HepG2 (cell line): ENCODE measurements around the gene DIAPH3. TPM values are rescaled to one million over a fixed set of nuclear protein-coding genes. Genes with fewer than 3 reads are reported as not detected.
A peak's percentile ranks its signal among the peaks of the same experiment; 100 is the strongest.

Experiments used
- ADNP ChIP-seq: sonication (generic); formaldehyde crosslinking; IDR thresholded peaks from 2 replicates; pipeline ENCODE4 v1.4.0; 2020; ENCODE audit warnings: missing genetic modification reagents
- ARNT2 ChIP-seq: sonication (generic); formaldehyde crosslinking; IDR thresholded peaks from 2 replicates; pipeline ENCODE4 v1.8.0; 2022; ENCODE audit warnings: mild to moderate bottlenecking, low read depth, missing genetic modification reagents, moderate library complexity
- ATF4 ChIP-seq, 2 experiments: fragments of 450-650 bp in 1 of 2; sonication (generic) in 1 of 2; formaldehyde crosslinking; IDR thresholded peaks; 2 replicates each; pipeline versions ENCODE4 v1.5.0 to v1.8.0; 2020 to 2022; ENCODE audit warnings: mild to moderate bottlenecking in 1 of 2, missing genetic modification reagents in 1 of 2
- ATF7-NPFF ChIP-seq: sonication (generic); formaldehyde crosslinking; IDR thresholded peaks from 2 replicates; pipeline ENCODE4 v1.8.1; 2023; ENCODE audit warnings: mild to moderate bottlenecking, low read depth, missing genetic modification reagents, moderate library complexity
- CAMTA2 ChIP-seq: sonication (generic); formaldehyde crosslinking; IDR thresholded peaks from 2 replicates; pipeline ENCODE4 v1.4.0; 2020; ENCODE audit warnings: mild to moderate bottlenecking, missing genetic modification reagents, borderline replicate concordance
- FOXA3 ChIP-seq: IDR thresholded peaks from 2 replicates; pipeline ENCODE4 v1.6.1; 2016; ENCODE audit warnings: missing genetic modification reagents, missing compliant biosample characterization
- GFI1 ChIP-seq: sonication (generic); formaldehyde crosslinking; IDR thresholded peaks from 2 replicates; pipeline ENCODE4 v1.5.0; 2020; ENCODE audit warnings: missing genetic modification reagents, mild to moderate bottlenecking, borderline replicate concordance
- HNRNPL ChIP-seq: fragments of 200-400 bp; formaldehyde crosslinking; IDR thresholded peaks from 2 replicates; pipeline ENCODE4 v1.6.1; 2017; ENCODE audit warnings: mild to moderate bottlenecking, low read depth, low read length
- HOMEZ ChIP-seq: IDR thresholded peaks from 2 replicates; pipeline ENCODE4 v1.6.1; 2016; ENCODE audit warnings: low read depth
- IRF2 ChIP-seq: IDR thresholded peaks from 2 replicates; pipeline ENCODE4 v1.6.1; 2018; ENCODE audit warnings: missing genetic modification reagents, missing compliant biosample characterization
- LCORL ChIP-seq, 2 experiments: fragments of 450-650 bp in 1 of 2; sonication (generic) in 1 of 2; formaldehyde crosslinking in 1 of 2; IDR thresholded peaks; 2 replicates each; pipeline versions ENCODE4 v1.5.0 to v1.6.1; 2017 to 2020; ENCODE audit warnings: antibody characterized with exemption in 1 of 2, missing genetic modification reagents in 1 of 2
- MBNL3 ChIP-seq: fragments of 250-450 bp; sonication (Bioruptor Pico); conservative IDR thresholded peaks from 2 replicates; pipeline ENCODE4 v1.8.0; 2022; ENCODE audit warnings: mild to moderate bottlenecking, inconsistent platforms
- MIER3 ChIP-seq: IDR thresholded peaks from 2 replicates; pipeline ENCODE4 v1.6.1; 2016; ENCODE audit warnings: missing compliant biosample characterization, borderline replicate concordance
- MTF2 ChIP-seq: sonication (generic); formaldehyde crosslinking; IDR thresholded peaks from 2 replicates; pipeline ENCODE4 v1.5.0; 2020; ENCODE audit warnings: missing genetic modification reagents, borderline replicate concordance
- NCOR1 ChIP-seq: fragments of 200-600 bp; sonication (generic); IDR thresholded peaks from 2 replicates; pipeline ENCODE4 v1.7.0; 2017; ENCODE audit warnings: antibody characterized with exemption, low read length, borderline replicate concordance
- PRMT3 ChIP-seq: sonication (generic); formaldehyde crosslinking; IDR thresholded peaks from 2 replicates; pipeline ENCODE4 v1.8.1; 2022; ENCODE audit warnings: low read depth, mild to moderate bottlenecking, moderate library complexity, missing genetic modification reagents, borderline replicate concordance
- TARDBP ChIP-seq: sonication (generic); formaldehyde crosslinking; IDR thresholded peaks from 2 replicates; pipeline ENCODE4 v1.8.0; 2022; ENCODE audit warnings: mild to moderate bottlenecking, missing genetic modification reagents
- ZKSCAN8 ChIP-seq: IDR thresholded peaks from 2 replicates; pipeline ENCODE4 v1.6.1; 2016; ENCODE audit warnings: borderline replicate concordance, missing genetic modification reagents, missing compliant biosample characterization
- ZNF337 ChIP-seq: sonication (generic); formaldehyde crosslinking; IDR thresholded peaks from 2 replicates; pipeline ENCODE4 v1.5.1; 2020; ENCODE audit warnings: missing genetic modification reagents, low read depth, mild to moderate bottlenecking, borderline replicate concordance
- ZNF557 ChIP-seq: sonication (generic); formaldehyde crosslinking; IDR thresholded peaks from 2 replicates; pipeline ENCODE4 v1.4.0; 2020; ENCODE audit warnings: missing genetic modification reagents
- ZNF660 ChIP-seq: sonication (generic); formaldehyde crosslinking; IDR thresholded peaks from 2 replicates; pipeline ENCODE4 v1.5.1; 2020; ENCODE audit warnings: mild to moderate bottlenecking, low read depth, missing genetic modification reagents, borderline replicate concordance
- ZNF703 ChIP-seq: sonication (generic); formaldehyde crosslinking; IDR thresholded peaks from 2 replicates; pipeline ENCODE4 v1.5.1; 2020; ENCODE audit warnings: missing genetic modification reagents, mild to moderate bottlenecking, moderate library complexity, borderline replicate concordance
- ZNF709 ChIP-seq: sonication (generic); formaldehyde crosslinking; IDR thresholded peaks from 2 replicates; pipeline ENCODE4 v1.5.0; 2020; ENCODE audit warnings: mild to moderate bottlenecking, missing genetic modification reagents
- ZNF747 ChIP-seq: sonication (generic); formaldehyde crosslinking; IDR thresholded peaks from 2 replicates; pipeline ENCODE4 v1.8.1; 2023; ENCODE audit warnings: missing genetic modification reagents, mild to moderate bottlenecking, borderline replicate concordance
- ZNF749 ChIP-seq: sonication (generic); formaldehyde crosslinking; IDR thresholded peaks from 2 replicates; pipeline ENCODE4 v1.8.0; 2022; ENCODE audit warnings: mild to moderate bottlenecking, missing genetic modification reagents, moderate library complexity, borderline replicate concordance
- ZNF75D ChIP-seq: sonication (generic); formaldehyde crosslinking; IDR thresholded peaks from 2 replicates; pipeline ENCODE4 v1.8.1; 2023; ENCODE audit warnings: missing genetic modification reagents, mild to moderate bottlenecking, borderline replicate concordance
- ZNF816 ChIP-seq: sonication (generic); formaldehyde crosslinking; IDR thresholded peaks from 2 replicates; pipeline ENCODE4 v1.8.0; 2022; ENCODE audit warnings: missing genetic modification reagents, mild to moderate bottlenecking, borderline replicate concordance
- polyA plus RNA-seq, 8 experiments: library from polyadenylated mRNA; depleted of rRNA in 3 of 8; stranded (reverse) in 7 of 8; unstranded in 1 of 8; fragments of >200 nt; fragmentation: Illumina TruSeq in 4 of 8; extraction: Trizol in 4 of 8; gene quantifications; 2 replicates each; pipeline versions ENCODE4 v1.2.1 to v1.2.3, GENCODE V29; 2011 to 2016; ENCODE audit warnings: low read depth in 4 of 8, missing spikeins in 1 of 8, mixed read lengths in 1 of 8; ENCODE audit not compliant: insufficient read depth in 1 of 8
- total RNA-seq, 5 experiments: library from RNA; depleted of rRNA; stranded (reverse); fragments of >200 nt; fragmentation: Illumina TruSeq; extraction: Trizol; gene quantifications; 2 replicates each; pipeline ENCODE4 v1.2.3, GENCODE V29; 2016; ENCODE audit warnings: low read depth in 1 of 5

The DIAPH3 gene
- total and polyA plus RNA-seq, 2 of the 13 experiments (the other 11 are each of a cell fraction or from before 2014, with no cell fraction given), result 4.0 to 9.3 TPM

DNA sequence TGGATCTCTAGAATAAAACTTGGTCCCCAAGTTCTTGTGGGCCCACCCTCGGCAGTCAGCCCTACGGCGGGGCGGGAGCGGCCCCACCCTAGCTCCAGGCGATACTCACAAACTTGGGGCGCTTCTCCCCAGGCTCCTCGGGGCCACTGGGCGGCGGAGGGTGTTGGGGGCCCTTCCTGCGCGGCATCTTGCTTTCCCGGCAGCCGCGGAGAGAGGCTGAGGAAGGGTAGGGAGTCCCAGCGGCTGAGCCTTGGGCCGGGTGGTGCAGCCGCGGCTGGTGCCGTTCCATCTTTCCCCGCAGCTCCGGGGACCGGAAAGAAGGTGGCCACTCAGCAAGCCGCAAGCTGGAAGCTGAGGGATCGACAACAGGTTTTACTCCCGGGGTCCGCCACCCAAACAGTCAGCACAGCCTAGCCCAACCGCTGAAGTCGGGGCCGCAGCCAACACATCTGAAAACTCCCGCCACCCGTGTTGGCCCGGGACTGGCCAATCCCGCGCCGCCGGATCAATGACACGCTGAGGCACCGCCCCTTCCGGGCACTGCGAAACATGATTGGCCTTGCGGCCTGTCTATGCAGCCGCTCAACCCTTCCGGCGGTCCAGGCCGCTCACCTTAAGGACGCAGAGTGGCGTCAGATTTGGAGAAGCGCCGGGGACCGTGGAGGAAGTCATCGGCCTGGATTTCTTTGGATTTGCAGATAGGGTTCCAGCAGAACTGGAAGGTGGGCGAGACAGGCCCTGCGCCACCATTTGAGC, at the start of gene DIAPH3 (continued):
- no peak for TF ChIP-seq LCORL (IDR thresholded peaks at IDR 0.05)
- TF ChIP-seq LCORL (CRISPR knock-in tag; IDR thresholded peaks at IDR 0.05), result no peak
- TF ChIP-seq ARNT2, result peak; percentile 94
- no peak; the same call in 1 of the 2 replicates for TF ChIP-seq ZNF816 (CRISPR knock-in tag)
- 0 out of 2 replicates have a peak, but pooled peaks have one; percentile 62 for TF ChIP-seq HNRNPL
- no peak for TF ChIP-seq GFI1
- no peak for TF ChIP-seq ZNF75D
- no peak for TF ChIP-seq PRMT3 (CRISPR knock-in tag)
- TF ChIP-seq ATF4 (CRISPR knock-in tag; IDR thresholded peaks at IDR 0.05), result peak in 1 of 2 experiments; percentile 86; a peak in 2 of 4 replicates
- no peak for TF ChIP-seq ZKSCAN8 (CRISPR knock-in tag)
- no peak for TF ChIP-seq CAMTA2 (CRISPR knock-in tag)
- TF ChIP-seq ZNF703 (CRISPR knock-in tag), result peak; percentile 37; the same call in 1 of the 2 replicates
- TF ChIP-seq ADNP (CRISPR knock-in tag), result no peak
- no peak for TF ChIP-seq NCOR1
- TF ChIP-seq HOMEZ, result peak; percentile 45; the same call in 1 of the 2 replicates
- peak; percentile 70; the same call in 1 of the 2 replicates for TF ChIP-seq MIER3 (CRISPR knock-in tag)
- TF ChIP-seq ZNF337 (CRISPR knock-in tag), result no peak
- TF ChIP-seq FOXA3 (CRISPR knock-in tag), result 0 out of 2 replicates have a peak, but pooled peaks have one; percentile 23
- TF ChIP-seq MBNL3 (CRISPR knock-in tag), result no peak
- no peak; the same call in 1 of the 2 replicates for TF ChIP-seq IRF2 (CRISPR knock-in tag)
- TF ChIP-seq MTF2 (CRISPR knock-in tag), result no peak
- peak; percentile 77 for TF ChIP-seq ZNF749 (CRISPR knock-in tag)
- TF ChIP-seq ZNF660, result no peak
- peak; percentile 90 for TF ChIP-seq ATF7-NPFF (CRISPR knock-in tag)
- no peak; the same call in 1 of the 2 replicates for TF ChIP-seq ZNF709 (CRISPR knock-in tag)
- 0 out of 2 replicates have a peak, but pooled peaks have one; percentile 16 for TF ChIP-seq ZNF747 (CRISPR knock-in tag)
- TF ChIP-seq TARDBP, result 0 out of 2 replicates have a peak, but pooled peaks have one; percentile 15
- TF ChIP-seq ZNF557 (CRISPR knock-in tag), result no peak
